Measurements from ENCODE around the gene CRNN. TPM values are rescaled to one million over a fixed set of nuclear protein-coding genes. Genes with fewer than 3 reads are reported as not detected.

The CRNN gene
- total RNA-seq, 6 donors from 2014 or later: not detected

- no peak for TF ChIP-seq CTCF (IDR thresholded peaks at IDR 0.05)
- TF ChIP-seq POLR2A (IDR thresholded peaks at IDR 0.05): no peak
- TF ChIP-seq EP300 (IDR thresholded peaks at IDR 0.05): no peak
- no peak for TF ChIP-seq POLR2AphosphoS5 (IDR thresholded peaks at IDR 0.05)
- Histone ChIP-seq H3K27me3 (no peaks in the 10 kb centered on the region), H3K4me1 (no peaks in the 10 kb centered on the region), H3K36me3 (no peaks in the 10 kb centered on the region), H3K27ac (no peak overlapping the region), H3K4me3 (no peak overlapping the region), H3K9me3 (peaks cover 0 to 12% (median 9%) of the 10 kb centered on the region in 4 donors)
- ATAC-seq (ENCODE audit: low FRiP score in 2 of 2) (no peak), DNase-seq (no peak)
- 49 to 63% methylated on average over 3 of the region's 3 CpGs for WGBS, 2 donors
Measured at GRCh38 chr1:152427458-152427857, 13.4 kb upstream of the CRNN start.

GRCh38 chr1:152426731-152427130 is 12.7 kb upstream of the CRNN start:
- no peak for DNase-seq
- Histone ChIP-seq H3K4me1 (no peaks in the 10 kb centered on the region), H3K27ac (no peak overlapping the region), H3K27me3 (no peaks in the 10 kb centered on the region), H3K9me3 (peaks cover 0 to 12% (median 9%) of the 10 kb centered on the region in 4 donors), H3K4me3 (no peak overlapping the region), H3K36me3 (no peaks in the 10 kb centered on the region)
- no peak for ATAC-seq (ENCODE audit: low FRiP score in 2 of 2)
- TF ChIP-seq POLR2AphosphoS5 (IDR thresholded peaks at IDR 0.05): no peak
- TF ChIP-seq CTCF (IDR thresholded peaks at IDR 0.05): no peak
- TF ChIP-seq EP300 (IDR thresholded peaks at IDR 0.05): no peak
- TF ChIP-seq POLR2A (IDR thresholded peaks at IDR 0.05): no peak

- ATAC-seq (ENCODE audit: low FRiP score in 2 of 2) (no peak), DNase-seq (no peak)
- Histone ChIP-seq H3K9me3 (peaks cover 0 to 12% (median 9%) of the 10 kb centered on the region in 4 donors), H3K4me3 (no peak overlapping the region), H3K27ac (no peak overlapping the region), H3K27me3 (no peaks in the 10 kb centered on the region), H3K36me3 (no peaks in the 10 kb centered on the region), H3K4me1 (no peaks in the 10 kb centered on the region)
- no peak for TF ChIP-seq CTCF (IDR thresholded peaks at IDR 0.05)
- TF ChIP-seq EP300 (IDR thresholded peaks at IDR 0.05): no peak
- TF ChIP-seq POLR2A (IDR thresholded peaks at IDR 0.05): no peak
- no peak for TF ChIP-seq POLR2AphosphoS5 (IDR thresholded peaks at IDR 0.05)
- 50 to 62% methylated on average over 1 of the region's 1 CpG for WGBS, 2 donors
Measured at GRCh38 chr1:152419917-152420316, 5.9 kb upstream of the CRNN start.

GRCh38 chr1:152415454-152416227 is 1.6 kb upstream of the CRNN start:
- H3K4me3 ChIP-seq: no peak overlapping the region
- no peaks in the 10 kb centered on the region for H3K9me3 ChIP-seq
- TF ChIP-seq POLR2AphosphoS5 (IDR thresholded peaks at IDR 0.05) (no peak), POLR2A (IDR thresholded peaks at IDR 0.05) (no peak), EP300 (IDR thresholded peaks at IDR 0.05) (no peak), CTCF (IDR thresholded peaks at IDR 0.05) (no peak)
- no peaks in the 10 kb centered on the region for H3K36me3 ChIP-seq
- H3K27ac ChIP-seq: no peak overlapping the region
- peaks cover 0 to 7% (median 1%) of the 10 kb centered on the region in 4 donors for H3K4me1 ChIP-seq
- no peaks in the 10 kb centered on the region for H3K27me3 ChIP-seq
- ATAC-seq (ENCODE audit: low FRiP score in 2 of 2): no peak
- 95 to 96% methylated on average over 3 of the region's 3 CpGs for WGBS, 2 donors
- no peak for DNase-seq

GRCh38 chr1:152412756-152413155 is 1.3 kb downstream of the CRNN start:
- Histone ChIP-seq H3K27ac (no peak overlapping the region), H3K4me1 (peaks cover 0 to 7% (median 5%) of the 10 kb centered on the region in 4 donors), H3K36me3 (no peaks in the 10 kb centered on the region), H3K4me3 (no peak overlapping the region), H3K9me3 (no peaks in the 10 kb centered on the region), H3K27me3 (no peaks in the 10 kb centered on the region)
- DNase-seq (no peak), ATAC-seq (ENCODE audit: low FRiP score in 2 of 2) (no peak)
- TF ChIP-seq POLR2AphosphoS5 (IDR thresholded peaks at IDR 0.05): no peak
- no peak for TF ChIP-seq CTCF (IDR thresholded peaks at IDR 0.05)
- TF ChIP-seq POLR2A (IDR thresholded peaks at IDR 0.05): no peak
- no peak for TF ChIP-seq EP300 (IDR thresholded peaks at IDR 0.05)
- 59 to 81% methylated on average over 2 of the region's 2 CpGs for WGBS, 2 donors

Measured in upper lobe of left lung (tissue), 6 donors.